Measurements from ENCODE around the gene GRAMD1A. TPM values are rescaled to one million over a fixed set of nuclear protein-coding genes. Genes with fewer than 3 reads are reported as not detected.

Gene GRAMD1A
- total RNA-seq, 1 experiment from 2014 or later = 125 TPM

DNA sequence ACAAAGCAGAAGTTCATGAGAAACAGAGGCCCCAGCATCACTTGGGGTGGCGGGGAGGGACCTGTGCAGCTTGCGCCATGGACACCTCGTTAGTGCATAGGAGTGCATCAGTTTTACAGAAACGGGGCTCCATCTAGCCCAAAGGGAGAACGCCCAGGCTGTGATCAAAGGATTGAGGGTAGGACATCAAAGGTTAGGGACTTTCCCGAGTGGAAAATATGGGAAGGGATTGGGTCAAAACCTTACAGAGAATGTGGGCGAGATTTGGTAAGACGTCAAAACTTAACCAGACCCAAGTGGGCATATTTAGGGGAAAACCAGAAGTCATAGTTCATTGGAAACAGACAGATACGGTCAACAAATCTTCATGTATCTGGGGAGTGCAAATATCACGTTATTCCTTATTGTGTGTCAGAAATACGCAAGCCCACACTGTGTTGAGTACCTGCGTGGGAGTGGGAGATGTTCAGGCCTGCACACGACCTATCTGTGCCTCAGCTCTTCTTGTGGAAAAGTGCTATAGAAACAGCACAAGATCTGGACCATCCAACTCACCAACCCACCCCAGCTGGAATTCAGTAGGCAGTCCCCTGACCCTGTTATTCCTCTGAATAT, 9.4 kb upstream of the GRAMD1A start:
- TF ChIP-seq, protein P1, sequence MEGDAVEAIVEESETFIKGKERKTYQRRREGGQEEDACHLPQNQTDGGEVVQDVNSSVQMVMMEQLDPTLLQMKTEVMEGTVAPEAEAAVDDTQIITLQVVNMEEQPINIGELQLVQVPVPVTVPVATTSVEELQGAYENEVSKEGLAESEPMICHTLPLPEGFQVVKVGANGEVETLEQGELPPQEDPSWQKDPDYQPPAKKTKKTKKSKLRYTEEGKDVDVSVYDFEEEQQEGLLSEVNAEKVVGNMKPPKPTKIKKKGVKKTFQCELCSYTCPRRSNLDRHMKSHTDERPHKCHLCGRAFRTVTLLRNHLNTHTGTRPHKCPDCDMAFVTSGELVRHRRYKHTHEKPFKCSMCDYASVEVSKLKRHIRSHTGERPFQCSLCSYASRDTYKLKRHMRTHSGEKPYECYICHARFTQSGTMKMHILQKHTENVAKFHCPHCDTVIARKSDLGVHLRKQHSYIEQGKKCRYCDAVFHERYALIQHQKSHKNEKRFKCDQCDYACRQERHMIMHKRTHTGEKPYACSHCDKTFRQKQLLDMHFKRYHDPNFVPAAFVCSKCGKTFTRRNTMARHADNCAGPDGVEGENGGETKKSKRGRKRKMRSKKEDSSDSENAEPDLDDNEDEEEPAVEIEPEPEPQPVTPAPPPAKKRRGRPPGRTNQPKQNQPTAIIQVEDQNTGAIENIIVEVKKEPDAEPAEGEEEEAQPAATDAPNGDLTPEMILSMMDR (conservative IDR thresholded peaks at IDR 0.05) = no peak
- Histone ChIP-seq H2AK5ac (ENCODE audit: insufficient read length, low read length) (no peak overlapping the region), H2BK12ac (ENCODE audit: insufficient read length, low read depth, low read length) (no peak overlapping the region), H3K9me3 (ENCODE audit: control insufficient read depth, low read depth, low read length) (no peaks in the 10 kb centered on the region), H3K4me1 (ENCODE audit: insufficient read depth, low read length) (peaks cover 3% of the 10 kb centered on the region; the same call in 1 of the 2 replicates), H3K23me2 (ENCODE audit: insufficient read length, low read depth, low read length, poor library complexity, severe bottlenecking) (no peaks in the 10 kb centered on the region), H3K4me2 (ENCODE audit: insufficient read depth, insufficient read length, low read length) (no peak overlapping the region), H3T11ph (ENCODE audit: low read length) (no peak overlapping the region), H4K8ac (replicated peaks; ENCODE audit: insufficient read length, low read depth, low read length) (no peak overlapping the region), H2BK120ac (ENCODE audit: low read depth, low read length, poor library complexity, severe bottlenecking) (no peak overlapping the region), H2BK20ac (ENCODE audit: low read depth, low read length, poor library complexity, severe bottlenecking) (no peak overlapping the region), H3K23ac (ENCODE audit: insufficient read length, low read depth, low read length) (no peak overlapping the region), H3K14ac (ENCODE audit: insufficient read depth, low read length) (no peak overlapping the region), H3K4ac (ENCODE audit: low read depth, low read length) (no peak overlapping the region), H3K79me1 (ENCODE audit: insufficient read depth, low read depth, low read length, poor library complexity, severe bottlenecking) (no peaks in the 10 kb centered on the region), H4K91ac (ENCODE audit: insufficient read length, low read depth, low read length) (peak overlapping the region; percentile 63), H2AFZ (ENCODE audit: low read length) (no peak overlapping the region), H2BK5ac (ENCODE audit: insufficient read length, low read length) (no peak overlapping the region), H3K18ac (ENCODE audit: insufficient read length, low read depth, low read length) (no peak overlapping the region), H4K20me1 (ENCODE audit: control insufficient read depth, insufficient read depth, insufficient read length) (no peaks in the 10 kb centered on the region), H3K27me3 (ENCODE audit: insufficient read depth, low read length) (no peaks in the 10 kb centered on the region), H3K9ac (ENCODE audit: extremely low read depth, insufficient read length, low read length) (no peak overlapping the region), H3K79me2 (ENCODE audit: insufficient read depth, low read length) (no peaks in the 10 kb centered on the region), H4K5ac (ENCODE audit: insufficient read length, low read depth, low read length) (no peak overlapping the region), H3K56ac (ENCODE audit: insufficient read length, low read depth, low read length) (no peak overlapping the region), H2BK15ac (ENCODE audit: low read depth, low read length) (no peak overlapping the region), H3K27ac (ENCODE audit: insufficient read length, low read depth, low read length) (no peak overlapping the region)
- peaks cover 0 to 5% of the 10 kb centered on the region in 2 experiments; a peak in 2 of 5 replicates for H3K9me3 Mint-ChIP-seq
- WGBS (ENCODE audit: extremely low coverage, insufficient read length, low lambda C conversion rate) = no CpG with 5 or more reads among the region's 13 CpGs
- H3K36me3 Mint-ChIP-seq (ENCODE audit: insufficient read depth in 1 of 3, low read depth in 3 of 3) = peaks cover 0 to 5% (median 0%) of the 10 kb centered on the region in 3 experiments; a peak in 3 of 7 replicates
- no peaks in the 10 kb centered on the region; the same call in 1 of the 2 replicates for H3K27me3 Mint-ChIP-seq (ENCODE audit: low read depth)
- no peak overlapping the region for H3K4me3 Mint-ChIP-seq
- DNase-seq = no peak
- H3K4me1 Mint-ChIP-seq = peaks cover 8 to 9% of the 10 kb centered on the region in 2 experiments
- no peak overlapping the region for H3K27ac Mint-ChIP-seq
